GM13976 (cell line): ENCODE results near the gene WDR20.

Experiments used
- DNase-seq: peaks from one replicate; pipeline ENCODE4 v3.0.0; 2012; ENCODE audit warnings: low spot score
- in situ Hi-C: fragments of 300-500 bp; cut with MboI; formaldehyde crosslinking; loops from one replicate; pipeline ENCODE4 v1.12.0; 2022; ENCODE audit warnings: low sequenced_read_pairs, mixed read lengths, inconsistent platforms; ENCODE audit not compliant: unreplicated experiment
- TF ChIP-seq, protein P1 (sequence below): IDR thresholded peaks from 2 replicates; pipeline ENCODE4 v1.5.1; 2012; ENCODE audit warnings: borderline replicate concordance, mild to moderate bottlenecking; ENCODE audit not compliant: insufficient read depth; ENCODE audit errors: extremely low read depth, missing control alignments, control extremely low read depth

WDR20 gene

GRCh38 chr14:102256716-102257115 is 117.0 kb downstream of the WDR20 start:
- in situ Hi-C loops: no loop called here
- no peak for DNase-seq
- TF ChIP-seq, protein P1, sequence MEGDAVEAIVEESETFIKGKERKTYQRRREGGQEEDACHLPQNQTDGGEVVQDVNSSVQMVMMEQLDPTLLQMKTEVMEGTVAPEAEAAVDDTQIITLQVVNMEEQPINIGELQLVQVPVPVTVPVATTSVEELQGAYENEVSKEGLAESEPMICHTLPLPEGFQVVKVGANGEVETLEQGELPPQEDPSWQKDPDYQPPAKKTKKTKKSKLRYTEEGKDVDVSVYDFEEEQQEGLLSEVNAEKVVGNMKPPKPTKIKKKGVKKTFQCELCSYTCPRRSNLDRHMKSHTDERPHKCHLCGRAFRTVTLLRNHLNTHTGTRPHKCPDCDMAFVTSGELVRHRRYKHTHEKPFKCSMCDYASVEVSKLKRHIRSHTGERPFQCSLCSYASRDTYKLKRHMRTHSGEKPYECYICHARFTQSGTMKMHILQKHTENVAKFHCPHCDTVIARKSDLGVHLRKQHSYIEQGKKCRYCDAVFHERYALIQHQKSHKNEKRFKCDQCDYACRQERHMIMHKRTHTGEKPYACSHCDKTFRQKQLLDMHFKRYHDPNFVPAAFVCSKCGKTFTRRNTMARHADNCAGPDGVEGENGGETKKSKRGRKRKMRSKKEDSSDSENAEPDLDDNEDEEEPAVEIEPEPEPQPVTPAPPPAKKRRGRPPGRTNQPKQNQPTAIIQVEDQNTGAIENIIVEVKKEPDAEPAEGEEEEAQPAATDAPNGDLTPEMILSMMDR: no peak

- no peak for DNase-seq
- in situ Hi-C loops: no loop called here
- TF ChIP-seq, protein P1: no peak
Observed at GRCh38 chr14:102258136-102258535, 118.4 kb downstream of the WDR20 start.
